ENCODE measurements around the gene CASTOR1.

- no peak for TF ChIP-seq CTCF (IDR thresholded peaks at IDR 0.05; ENCODE audit: low read depth, low read length)
- TF ChIP-seq EZH2phosphoT487 (IDR thresholded peaks at IDR 0.05; ENCODE audit: low read depth), result no peak
These were observed 36.0 kb downstream of the CASTOR1 start for GRCh38 chr22:30253205-30253852.
